Pons (tissue), 1 donor: Measurements from ENCODE around the gene SGMS1.
"Not testable (repeated sequence)": the region's sequence is repeated elsewhere in the genome, so short reads cannot be mapped to it uniquely, and the experiment has no call there.

Experiments used
- DNase-seq: peaks from one replicate; pipeline ENCODE4 v3.0.0-alpha.2; 2016; ENCODE audit warnings: low spot score

The SGMS1 gene

DNA sequence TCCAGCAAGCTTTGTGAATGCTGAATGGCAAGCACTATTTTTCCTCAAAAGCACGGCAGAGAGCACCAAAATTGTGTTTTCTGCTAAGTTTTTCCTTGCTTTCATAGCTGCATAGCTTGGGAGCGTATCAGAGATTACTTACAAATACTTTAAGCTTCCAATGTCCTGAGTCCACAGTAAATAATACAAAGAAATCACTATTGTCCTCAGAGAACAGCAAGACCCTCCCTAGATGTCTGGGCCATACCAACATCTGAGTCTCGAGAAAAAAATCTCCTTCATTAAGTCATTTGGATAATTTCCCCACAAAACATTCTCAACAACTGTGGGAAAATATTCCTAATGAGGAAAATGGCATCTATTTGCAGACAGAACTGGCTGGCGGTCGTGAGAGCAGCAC lies 41.7 kb downstream of the SGMS1 start:
- no peak for DNase-seq

DNA sequence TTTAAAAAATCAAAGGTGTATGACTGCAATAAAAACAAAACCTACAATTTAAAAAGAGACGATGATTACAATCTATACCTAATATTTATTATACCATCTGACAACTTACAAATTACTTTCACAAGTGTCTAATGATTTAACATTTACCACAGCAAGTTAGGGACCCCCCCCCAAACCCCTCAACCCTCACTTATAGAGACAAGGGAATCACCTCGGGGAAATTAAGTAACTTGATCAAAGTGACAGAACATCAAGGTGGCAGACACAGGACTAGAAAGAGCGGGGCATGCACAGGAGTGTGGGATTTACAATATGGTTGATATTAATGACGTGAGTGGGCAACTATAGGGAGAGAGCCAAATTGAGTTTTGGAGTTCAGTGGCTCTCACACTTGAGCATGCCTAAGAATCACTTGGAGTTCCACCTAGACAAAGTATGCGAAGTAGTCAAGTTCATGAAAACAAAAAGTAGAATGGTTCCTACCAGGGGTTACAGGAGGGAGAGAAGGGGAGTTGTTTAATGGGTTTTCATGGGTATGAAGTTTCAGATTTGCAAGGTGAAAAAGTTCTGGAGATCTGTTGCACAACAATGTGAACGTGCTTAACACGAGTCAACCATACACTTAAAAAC lies 43.4 kb downstream of the SGMS1 start:
- no peak for DNase-seq

DNA sequence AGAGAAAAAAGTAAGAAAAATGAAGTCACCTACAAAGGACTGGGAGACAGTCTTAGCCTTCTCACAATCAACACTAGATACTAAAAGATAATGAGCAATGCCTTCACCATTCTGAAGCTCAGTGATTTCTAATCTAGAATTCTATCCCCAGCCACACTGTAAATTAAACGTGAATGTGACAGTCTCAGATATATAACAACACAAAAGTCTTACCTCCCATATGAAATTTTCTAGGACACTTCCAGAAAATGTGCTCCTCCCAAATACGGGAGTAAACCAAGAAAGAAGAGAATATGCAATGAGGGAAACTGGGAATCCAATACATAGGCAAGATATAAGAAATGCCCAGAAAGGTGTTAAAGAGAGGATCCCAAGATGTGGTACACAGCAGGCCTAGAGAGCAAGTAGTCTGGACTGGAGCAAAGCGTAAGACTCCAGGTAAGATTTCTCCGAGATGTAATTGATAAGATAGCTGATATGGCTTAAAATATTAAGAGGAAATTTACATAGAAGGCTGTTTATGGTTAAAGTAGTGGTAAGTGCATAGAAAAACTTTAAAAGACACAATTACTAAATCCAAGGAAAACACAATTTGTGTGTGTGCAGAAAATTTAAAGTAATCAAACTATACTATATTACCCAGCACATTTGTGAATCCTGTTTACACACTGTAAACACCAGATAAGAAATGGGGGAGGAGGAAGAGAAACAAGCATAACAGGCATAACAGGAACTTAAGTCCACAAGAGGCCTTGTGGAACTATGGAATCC lies 44.1 kb downstream of the SGMS1 start:
- DNase-seq = no peak

DNA sequence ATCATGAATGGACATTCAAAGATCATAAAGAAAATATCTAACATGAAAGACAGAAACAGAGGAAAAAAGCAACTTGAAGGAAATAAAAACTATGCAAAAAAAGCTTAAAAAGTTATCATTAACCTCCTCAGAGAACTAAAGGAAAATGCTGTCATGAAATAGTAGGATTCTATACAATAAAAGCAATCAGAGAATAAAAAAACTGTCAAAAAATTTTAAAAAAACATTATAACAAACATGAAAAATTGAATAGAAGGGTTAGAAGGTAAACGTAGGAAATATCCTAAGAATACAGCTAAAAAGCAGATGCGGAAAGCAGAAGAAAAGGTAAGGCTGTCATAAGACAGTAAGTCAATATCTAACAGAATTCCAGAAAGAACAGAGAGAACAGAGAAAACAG lies 44.8 kb downstream of the SGMS1 start:
- DNase-seq = no peak

DNA sequence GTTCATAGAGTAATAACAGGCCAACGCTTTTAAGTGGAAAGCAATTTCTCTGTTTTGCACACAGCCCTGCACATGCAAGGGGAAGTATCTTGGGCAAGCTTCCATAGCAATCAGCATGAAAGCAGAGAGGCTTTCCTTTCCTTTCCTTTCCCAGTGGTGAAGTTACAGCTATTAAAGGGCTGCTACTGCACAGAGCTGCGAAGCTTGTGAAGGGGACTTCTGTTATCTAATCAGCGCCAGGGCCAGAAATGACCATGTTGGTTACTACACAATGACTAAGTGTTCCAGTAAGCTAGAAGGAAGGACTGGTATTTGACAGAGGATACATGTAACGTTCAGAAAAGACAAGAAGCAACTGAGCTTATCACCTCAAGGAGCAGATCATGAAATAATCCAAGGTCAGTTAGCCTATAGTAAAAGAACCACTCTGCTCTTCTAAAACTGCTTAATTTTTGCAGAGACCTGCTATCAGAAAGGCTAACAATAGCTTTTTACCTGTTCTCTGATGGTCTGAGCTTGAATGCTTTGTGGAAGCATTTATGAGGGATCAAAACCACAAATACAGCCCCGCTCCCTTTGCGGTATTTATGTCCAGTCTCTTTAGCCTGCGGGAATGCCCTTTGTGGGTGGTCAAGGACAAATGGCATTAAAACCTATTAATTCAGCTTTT lies 45.9 kb downstream of the SGMS1 start:
- peak; percentile 91 for DNase-seq

DNA sequence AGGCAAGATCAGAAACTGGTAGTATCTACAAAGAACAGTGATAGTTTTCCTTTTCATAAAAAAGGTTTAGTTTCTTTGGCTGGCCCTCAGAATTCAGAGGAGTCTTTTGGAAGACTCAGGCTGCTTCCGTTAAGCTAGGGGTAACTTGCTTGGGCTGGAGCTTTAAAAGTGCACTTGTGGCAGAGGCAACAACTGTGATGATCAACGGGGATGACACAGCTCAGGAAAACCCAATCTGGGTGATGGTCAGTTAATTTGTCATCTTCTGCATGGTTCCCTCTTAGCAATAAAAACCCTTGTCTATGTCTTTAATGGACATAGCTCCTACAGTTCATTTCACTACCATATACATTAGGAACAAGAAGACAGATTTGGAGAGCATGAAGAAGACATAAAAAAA lies 46.7 kb downstream of the SGMS1 start:
- DNase-seq = peak; percentile 37

DNA sequence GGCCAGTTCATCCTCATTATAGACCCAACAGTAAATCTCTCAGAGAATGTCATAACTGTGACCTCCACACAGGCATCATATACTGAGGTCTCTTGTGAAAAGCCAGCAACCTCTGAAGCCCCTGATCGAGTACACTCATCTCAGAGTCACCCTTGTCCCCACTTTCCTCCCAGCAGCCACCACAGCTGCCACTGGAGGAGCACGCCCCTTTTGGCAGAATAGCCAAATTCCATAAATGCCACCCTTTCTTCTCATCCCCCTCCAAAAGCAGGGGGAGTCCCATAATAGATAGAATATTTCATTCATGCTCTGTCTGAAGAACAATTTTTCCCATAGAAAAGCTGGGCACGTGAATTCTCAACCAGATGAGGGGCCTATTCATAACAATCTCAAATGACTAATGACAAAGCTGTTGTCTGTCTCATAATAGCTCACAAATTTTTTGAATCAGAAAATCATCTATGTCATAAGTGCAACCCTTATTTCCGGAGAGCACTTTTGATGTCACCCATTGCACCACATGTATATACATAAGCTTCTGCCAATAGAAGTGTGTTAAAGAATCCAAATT lies 47.4 kb downstream of the SGMS1 start:
- DNase-seq = peak; percentile 95

DNA sequence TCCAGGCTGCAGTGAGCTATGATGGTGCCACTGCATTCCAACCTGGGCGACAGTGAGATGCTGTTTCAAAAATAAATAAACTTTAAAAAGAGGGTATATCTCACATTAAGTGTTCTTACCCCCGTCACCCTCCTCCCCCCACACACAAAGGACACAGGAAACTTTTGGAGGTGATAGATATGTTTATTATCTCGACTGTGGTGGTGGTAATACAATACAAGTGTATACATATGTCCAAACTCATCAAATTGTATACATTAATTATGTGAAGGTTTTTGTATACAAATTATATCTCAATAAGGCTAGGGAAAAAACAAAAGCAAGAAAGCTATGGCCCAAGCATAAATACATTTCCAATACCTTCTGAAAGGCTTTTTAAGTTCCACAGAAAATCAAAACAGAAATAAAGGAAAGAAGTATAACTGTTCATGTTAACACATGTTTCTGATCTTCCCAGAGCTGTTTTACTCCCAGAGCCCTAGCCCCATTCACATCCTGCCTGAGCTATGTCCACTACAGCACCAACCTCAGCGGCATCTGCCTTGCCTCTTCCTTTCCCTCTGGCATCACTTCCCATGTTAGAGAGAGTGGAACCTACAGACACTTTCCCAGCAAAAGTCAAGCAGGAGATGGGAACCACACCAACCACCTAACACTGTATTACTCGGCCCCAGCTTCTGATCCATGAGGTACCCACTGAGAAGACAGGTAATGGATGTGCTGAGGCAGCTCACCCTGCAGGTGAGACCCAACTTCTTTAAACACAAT lies 48.1 kb downstream of the SGMS1 start:
- DNase-seq = peak; percentile 58

DNA sequence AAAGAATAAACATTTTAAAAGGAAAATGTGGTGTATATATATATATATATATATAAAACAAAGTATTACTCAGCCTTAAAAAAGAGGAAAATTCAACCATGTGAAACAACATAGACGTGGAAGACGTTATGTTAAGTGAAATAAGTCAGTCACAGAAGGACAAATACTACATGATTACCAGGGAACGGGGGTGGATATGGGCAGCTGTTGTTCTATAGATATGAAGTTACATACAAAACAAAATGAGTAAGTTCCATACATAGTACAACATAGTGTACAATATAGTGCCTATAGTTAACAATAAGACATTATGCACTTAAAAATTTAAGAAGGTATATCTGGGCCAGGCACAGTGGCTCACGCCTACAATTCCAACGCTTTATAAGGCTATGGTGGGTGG lies 48.8 kb downstream of the SGMS1 start:
- no peak for DNase-seq

DNA sequence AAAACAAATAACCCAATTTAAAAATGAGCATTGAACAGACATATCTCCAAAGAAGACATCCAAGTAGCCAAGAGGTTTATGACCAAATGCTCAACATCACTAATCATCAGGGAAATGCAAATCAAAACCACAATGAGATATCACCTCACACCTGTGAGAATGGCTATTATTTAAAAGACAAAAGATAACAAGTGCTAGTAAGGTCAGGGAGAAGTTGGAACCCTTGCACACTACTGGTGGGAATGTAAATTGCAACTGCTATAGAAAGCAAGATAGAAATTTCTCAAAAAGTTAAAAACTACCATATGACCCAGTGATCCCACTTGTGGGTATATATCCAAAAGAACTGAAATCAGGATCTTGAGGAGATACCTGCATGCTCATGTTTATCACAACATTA lies 49.5 kb downstream of the SGMS1 start:
- DNase-seq = no peak

DNA sequence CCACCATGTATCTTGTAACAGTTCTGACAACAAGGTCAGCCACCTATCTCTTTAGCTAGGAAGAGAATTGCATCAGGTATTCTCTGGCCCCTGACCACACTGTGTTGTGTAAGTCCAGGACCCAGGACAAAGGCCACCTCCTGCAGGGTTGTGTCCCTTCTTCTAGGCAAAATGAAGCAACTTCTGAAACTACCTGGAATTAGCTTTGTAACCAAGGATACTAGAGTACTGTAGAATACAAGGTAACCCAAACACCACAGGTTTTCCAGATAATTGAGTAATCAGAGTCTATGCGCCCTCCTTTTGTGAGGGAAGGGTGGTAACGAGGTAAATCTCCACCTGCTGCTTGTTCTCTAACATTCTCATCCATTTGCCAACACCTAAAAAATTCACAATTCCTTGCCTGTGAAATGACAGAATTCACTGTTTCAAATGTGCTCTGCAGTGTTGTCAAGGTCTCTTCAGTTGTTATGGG lies 51.7 kb downstream of the SGMS1 start:
- DNase-seq = no peak

DNA sequence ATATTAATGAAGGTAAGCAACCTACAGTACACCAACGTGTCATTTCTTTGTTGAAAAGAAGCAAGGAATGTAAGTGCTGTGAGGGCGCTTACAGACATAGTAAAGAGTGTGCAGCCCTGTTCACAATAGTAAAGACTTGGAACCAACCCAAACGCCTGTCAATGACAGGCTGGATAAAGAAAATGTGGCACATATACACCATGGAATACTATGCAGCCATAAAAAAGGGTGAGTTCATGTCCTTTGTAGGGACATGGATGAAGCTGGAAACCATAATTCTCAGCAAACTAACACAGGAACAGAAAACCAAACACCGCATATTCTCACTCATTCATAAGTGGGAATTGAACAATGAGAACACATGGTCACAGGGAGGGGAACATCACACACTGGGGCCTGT lies 55.0 kb downstream of the SGMS1 start:
- not testable (repeated sequence) for DNase-seq

DNA sequence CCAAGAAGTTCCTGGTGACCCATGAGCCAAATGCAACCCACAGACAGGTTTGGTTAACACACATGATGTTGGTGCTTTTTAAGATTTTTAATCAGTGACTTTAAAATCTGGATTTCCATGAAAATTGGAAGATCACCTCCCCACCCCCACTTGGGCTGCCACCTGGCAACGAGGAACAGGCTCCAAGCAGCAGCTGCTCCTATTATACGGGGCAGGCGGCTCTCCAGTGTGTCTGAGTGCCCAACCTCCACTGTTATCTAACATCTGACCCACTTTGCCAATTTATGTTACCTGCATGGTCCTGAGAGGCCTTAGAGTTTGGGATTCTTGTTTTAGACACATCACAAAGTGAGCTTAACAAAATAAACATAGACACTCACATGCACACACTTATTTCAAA lies 56.4 kb downstream of the SGMS1 start:
- DNase-seq = no peak

DNA sequence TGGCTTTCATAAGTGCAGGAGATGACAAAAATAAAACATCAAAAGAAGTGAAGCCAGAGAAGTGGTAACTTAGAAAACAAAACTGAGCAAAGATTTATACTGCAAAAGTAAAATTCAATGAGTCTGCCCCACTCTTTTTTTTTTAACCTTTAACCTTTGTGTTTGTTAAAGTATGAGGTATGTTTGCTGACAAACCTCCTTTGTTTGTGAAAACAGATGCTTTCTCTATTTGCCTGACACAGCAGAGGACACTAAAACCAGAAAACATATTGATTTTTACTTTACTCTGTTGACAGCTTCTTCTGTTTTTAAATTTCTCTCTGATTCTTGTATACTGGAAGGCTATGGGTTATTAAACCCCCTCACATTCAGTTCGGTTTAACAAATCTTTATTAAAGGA lies 57.6 kb downstream of the SGMS1 start:
- DNase-seq = no peak

DNA sequence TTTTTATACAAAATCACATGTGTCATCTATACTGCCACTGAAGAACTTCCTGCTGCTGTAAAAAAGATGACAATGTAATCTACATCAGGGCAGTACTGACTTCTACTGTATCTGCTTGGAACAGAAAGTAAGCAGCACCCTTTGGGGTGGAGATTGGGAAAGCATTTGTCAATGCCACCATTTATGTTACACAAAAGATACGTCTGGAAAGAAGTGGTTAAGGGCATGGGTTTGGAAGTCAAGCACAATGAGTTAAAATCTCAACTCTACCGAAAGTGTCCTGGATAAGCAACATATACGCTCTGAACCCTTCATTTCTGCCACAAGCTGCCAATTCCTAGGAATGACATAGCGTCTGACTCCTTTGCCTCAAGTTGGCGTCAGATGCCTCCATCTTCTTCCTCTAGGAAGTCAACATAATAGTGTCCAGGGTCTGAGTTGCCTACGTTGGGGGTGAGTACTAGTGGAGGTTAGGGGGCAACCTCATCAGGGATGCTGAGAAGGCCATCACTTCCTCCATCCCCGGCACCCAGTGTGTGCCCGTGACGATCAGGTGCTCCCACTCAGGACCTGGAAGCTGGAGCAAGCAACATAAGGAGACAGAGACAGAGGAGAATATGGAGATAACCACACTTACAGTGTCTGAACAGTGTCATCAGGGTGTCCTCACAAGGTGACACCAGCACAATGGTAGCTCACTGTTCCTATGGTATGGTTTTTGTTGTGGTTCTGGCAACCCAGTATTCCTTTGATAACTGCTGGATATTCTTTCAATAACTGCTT lies 58.3 kb downstream of the SGMS1 start:
- no peak for DNase-seq

DNA sequence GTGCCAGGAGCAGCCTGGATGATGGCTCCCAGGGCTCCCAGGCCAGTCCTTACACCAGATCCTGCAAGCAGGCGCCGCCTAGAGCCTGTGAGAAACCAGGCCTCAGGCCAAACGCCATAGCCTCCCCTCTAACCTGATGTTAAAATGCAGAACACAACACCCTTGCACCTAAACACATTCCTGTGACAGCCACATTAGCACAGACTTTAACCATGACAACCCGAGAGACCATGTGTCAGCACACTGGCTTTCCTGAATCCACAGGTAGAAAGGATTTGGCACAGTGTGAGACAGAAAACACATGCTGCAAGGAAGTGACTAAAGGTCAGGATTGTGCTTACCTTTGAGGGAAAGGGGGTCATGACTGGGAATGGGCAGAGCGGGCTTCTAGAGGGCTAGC lies 59.9 kb downstream of the SGMS1 start:
- DNase-seq = no peak

DNA sequence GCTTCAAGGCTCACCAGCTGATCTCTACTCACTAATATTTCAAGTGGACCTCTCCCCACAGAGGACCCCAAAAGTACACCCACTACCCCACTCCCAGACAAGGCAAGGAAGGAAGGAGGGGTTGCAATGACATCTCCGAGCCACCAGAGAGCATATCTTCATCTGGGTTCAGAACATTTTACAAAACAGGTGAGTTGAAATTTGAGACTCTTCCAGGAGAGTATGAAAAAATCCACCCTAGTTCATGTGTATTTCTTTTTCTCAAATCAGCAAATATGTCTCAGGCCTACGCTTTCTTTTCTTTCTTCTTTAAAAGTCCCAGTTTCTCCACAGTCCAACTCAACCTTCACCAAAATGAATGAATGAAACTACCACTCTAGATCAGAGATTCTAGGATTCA lies 61.9 kb downstream of the SGMS1 start:
- no peak for DNase-seq

DNA sequence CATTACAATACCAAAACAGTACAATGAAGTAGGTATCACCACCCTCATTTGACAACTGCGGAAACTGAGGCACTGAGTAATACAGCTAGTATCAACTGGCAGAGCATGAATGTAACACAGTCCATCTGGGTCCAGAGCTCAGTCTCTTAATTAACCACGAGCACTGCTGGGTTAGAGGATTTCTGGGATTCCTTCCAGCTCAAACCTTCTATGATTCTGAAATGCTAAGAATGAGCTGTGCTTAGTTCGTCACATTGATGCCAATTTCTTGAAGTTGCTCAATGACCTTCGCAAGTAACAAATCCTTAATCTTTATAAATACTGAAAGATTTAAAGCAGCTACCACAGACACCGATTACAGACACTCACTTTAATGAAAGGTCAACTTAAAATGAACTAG lies 62.5 kb downstream of the SGMS1 start:
- DNase-seq = peak; percentile 77

DNA sequence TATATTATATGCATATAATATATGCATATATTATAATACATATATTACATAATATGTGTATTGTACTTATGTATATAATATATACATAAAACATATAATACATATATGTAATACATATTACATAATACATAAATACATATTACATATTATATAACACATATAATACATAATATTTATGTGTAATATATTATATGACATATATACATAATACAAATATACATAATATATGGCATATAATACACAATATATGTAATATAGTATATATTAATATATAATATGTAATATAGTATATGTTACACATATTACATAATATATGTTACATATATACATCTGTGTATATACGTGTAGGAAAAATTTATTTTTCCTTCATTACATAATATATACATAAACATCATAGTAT lies 63.4 kb downstream of the SGMS1 start:
- no peak for DNase-seq

DNA sequence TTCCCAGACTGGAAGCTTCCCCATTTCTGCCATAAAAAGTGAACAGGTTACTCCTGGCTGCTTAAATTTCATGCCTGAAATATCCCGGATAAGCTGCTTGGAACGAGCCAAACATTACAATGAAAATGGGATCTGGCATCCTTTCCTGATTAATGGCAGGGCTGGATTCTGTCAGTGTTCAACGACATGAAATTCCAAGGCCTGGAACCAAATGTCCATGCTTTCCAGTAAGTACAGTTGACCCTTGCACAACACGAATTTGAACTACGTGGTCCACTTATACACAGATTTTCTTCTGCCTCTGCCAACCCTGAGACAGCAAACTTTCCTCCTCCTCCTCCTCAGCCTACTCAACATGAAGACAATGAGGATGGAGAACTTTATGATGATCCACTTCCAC lies 65.4 kb downstream of the SGMS1 start:
- no peak for DNase-seq

DNA sequence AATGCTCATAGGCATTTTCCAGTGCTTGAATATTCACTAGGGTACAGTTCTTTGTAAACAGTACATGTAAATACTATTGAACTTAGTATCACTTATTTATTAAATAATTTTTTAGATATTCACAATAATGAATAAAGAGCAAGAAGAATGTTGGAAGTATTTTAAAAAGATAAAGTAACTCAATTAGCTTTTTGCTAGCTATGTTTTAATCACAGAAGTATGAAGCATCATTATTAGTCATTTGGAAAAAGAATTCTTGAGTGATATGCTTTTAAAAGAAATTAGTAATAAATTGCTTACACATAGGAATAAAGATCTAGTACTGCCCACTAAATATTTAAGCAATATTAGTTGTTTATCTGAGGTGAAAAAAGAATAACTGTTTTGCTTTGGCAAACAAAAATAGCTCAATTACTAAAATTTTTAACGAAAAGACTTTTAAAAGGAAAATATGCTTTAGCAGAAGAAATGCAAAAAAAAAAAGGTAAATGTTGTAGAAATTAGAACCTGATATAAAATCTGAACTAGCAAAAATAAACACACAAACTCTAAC lies 66.5 kb downstream of the SGMS1 start:
- no peak for DNase-seq
